ENCODE measurements around the gene APOL1.

DNA sequence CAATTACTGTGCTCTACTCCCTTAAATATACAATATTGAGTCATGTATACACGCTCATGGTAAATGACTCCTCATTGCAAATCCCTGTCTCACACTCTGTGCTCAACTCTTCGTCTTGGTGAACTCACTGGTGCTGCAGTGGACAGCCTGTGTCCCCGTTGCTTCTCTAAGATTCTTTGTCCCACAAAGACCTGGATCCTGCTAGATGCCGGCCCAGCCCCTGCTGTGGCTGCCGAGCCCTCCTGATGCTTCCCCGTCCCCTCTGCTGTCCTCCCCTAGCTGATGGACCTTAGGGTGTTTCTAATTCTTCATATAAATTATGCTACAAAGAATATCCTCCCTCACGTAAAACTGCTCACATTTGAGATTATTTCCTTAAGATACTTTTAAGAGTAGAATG, 19.1 kb upstream of the APOL1 start:
- TF ChIP-seq, protein P1, sequence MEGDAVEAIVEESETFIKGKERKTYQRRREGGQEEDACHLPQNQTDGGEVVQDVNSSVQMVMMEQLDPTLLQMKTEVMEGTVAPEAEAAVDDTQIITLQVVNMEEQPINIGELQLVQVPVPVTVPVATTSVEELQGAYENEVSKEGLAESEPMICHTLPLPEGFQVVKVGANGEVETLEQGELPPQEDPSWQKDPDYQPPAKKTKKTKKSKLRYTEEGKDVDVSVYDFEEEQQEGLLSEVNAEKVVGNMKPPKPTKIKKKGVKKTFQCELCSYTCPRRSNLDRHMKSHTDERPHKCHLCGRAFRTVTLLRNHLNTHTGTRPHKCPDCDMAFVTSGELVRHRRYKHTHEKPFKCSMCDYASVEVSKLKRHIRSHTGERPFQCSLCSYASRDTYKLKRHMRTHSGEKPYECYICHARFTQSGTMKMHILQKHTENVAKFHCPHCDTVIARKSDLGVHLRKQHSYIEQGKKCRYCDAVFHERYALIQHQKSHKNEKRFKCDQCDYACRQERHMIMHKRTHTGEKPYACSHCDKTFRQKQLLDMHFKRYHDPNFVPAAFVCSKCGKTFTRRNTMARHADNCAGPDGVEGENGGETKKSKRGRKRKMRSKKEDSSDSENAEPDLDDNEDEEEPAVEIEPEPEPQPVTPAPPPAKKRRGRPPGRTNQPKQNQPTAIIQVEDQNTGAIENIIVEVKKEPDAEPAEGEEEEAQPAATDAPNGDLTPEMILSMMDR (IDR thresholded peaks at IDR 0.05) = no peak
- TF ChIP-seq EZH2 (IDR thresholded peaks at IDR 0.05; ENCODE audit: borderline replicate concordance, insufficient read depth, low read depth, low read length, poor library complexity, severe bottlenecking) = no peak

Measured in B cell (primary cell).